ENCODE data around the gene C16orf90. TPM values are rescaled to one million over a fixed set of nuclear protein-coding genes. Genes with fewer than 3 reads are reported as not detected.
"Not testable (repeated sequence)": the region's sequence is repeated elsewhere in the genome, so short reads cannot be mapped to it uniquely, and the experiment has no call there.

C16orf90 gene
- total and polyA plus RNA-seq, 3 experiments from 2014 or later, result not detected

- Mint-ChIP-seq H3K27me3 (no peaks in the 10 kb centered on the region), H3K4me3 (no peak overlapping the region), H3K4me1 (peaks cover 7 to 12% (median 11%) of the 10 kb centered on the region in 3 donors), H3K9me3 (no peaks in the 10 kb centered on the region), H3K36me3 (peaks cover 12 to 84% (median 12%) of the 10 kb centered on the region in 3 donors), H3K27ac (no peak overlapping the region)
- Histone ChIP-seq H3K27ac (ENCODE audit: low read depth, low read length) (no peak overlapping the region), H3K36me3 (ENCODE audit: insufficient read depth, low read length) (peaks cover 31% of the 10 kb centered on the region), H3K4me3 (ENCODE audit: low read length) (no peak overlapping the region), H3K27me3 (ENCODE audit: insufficient read depth, low read length, poor library complexity, severe bottlenecking) (no peaks in the 10 kb centered on the region), H3K9me3 (ENCODE audit: low read length) (no peaks in the 10 kb centered on the region), H3K4me1 (ENCODE audit: insufficient read depth, low read length) (no peaks in the 10 kb centered on the region)
- no peak for DNase-seq
- ChIA-PET CTCF (no interaction called here), POLR2A (no interaction called here)
These were observed 13.3 kb downstream of the C16orf90 start for GRCh38 chr16:3481696-3482658.

GRCh38 chr16:3480901-3481695 is 14.2 kb downstream of the C16orf90 start:
- H3K4me1 ChIP-seq (ENCODE audit: insufficient read depth, low read length), result no peaks in the 10 kb centered on the region
- H3K36me3 ChIP-seq (ENCODE audit: insufficient read depth, low read length), result peaks cover 31% of the 10 kb centered on the region
- no peaks in the 10 kb centered on the region for H3K9me3 ChIP-seq (ENCODE audit: low read length)
- Mint-ChIP-seq H3K4me1 (peaks cover 7 to 12% (median 11%) of the 10 kb centered on the region in 3 donors), H3K36me3 (peaks cover 12 to 82% (median 12%) of the 10 kb centered on the region in 3 donors), H3K4me3 (no peak overlapping the region), H3K27me3 (no peaks in the 10 kb centered on the region), H3K27ac (no peak overlapping the region), H3K9me3 (no peaks in the 10 kb centered on the region)
- no peak overlapping the region for H3K27ac ChIP-seq (ENCODE audit: low read depth, low read length)
- no peaks in the 10 kb centered on the region for H3K27me3 ChIP-seq (ENCODE audit: insufficient read depth, low read length, poor library complexity, severe bottlenecking)
- DNase-seq, result no peak
- no peak overlapping the region for H3K4me3 ChIP-seq (ENCODE audit: low read length)
- ChIA-PET POLR2A (no interaction called here), CTCF (interaction anchor here (0.7 kb wide), 1 partner anchor 10 kb away, joined by 3 read pairs; no protein-coding TSS in a partner anchor)

- Mint-ChIP-seq H3K9me3 (peaks cover 0 to 1% (median 0%) of the 10 kb centered on the region in 5 donors), H3K27ac (peak overlapping the region in 6 of 8 donors; percentile 39 to 87 (median 64)), H3K27me3 (no peaks in the 10 kb centered on the region), H3K36me3 (peaks cover 12 to 77% (median 12%) of the 10 kb centered on the region in 3 donors), H3K4me3 (peak overlapping the region in 1 of 7 donors; percentile 34), H3K4me1 (peaks cover 12 to 18% (median 17%) of the 10 kb centered on the region in 3 donors)
- no peaks in the 10 kb centered on the region for H3K9me3 ChIP-seq (ENCODE audit: low read length)
- no peaks in the 10 kb centered on the region for H3K27me3 ChIP-seq (ENCODE audit: insufficient read depth, low read length, poor library complexity, severe bottlenecking)
- no peak overlapping the region for H3K4me3 ChIP-seq (ENCODE audit: low read length)
- no peak for DNase-seq
- peaks cover 25% of the 10 kb centered on the region for H3K36me3 ChIP-seq (ENCODE audit: insufficient read depth, low read length)
- CTCF ChIA-PET, result interaction anchor here (0.6 to 1.0 kb wide), 2 partner anchors 12 to 56 kb away, joined by 3 to 4 read pairs; no protein-coding TSS in a partner anchor
- no peak overlapping the region for H3K27ac ChIP-seq (ENCODE audit: low read depth, low read length)
- no peaks in the 10 kb centered on the region for H3K4me1 ChIP-seq (ENCODE audit: insufficient read depth, low read length)
- POLR2A ChIA-PET, result interaction anchor here (0.6 kb wide), 1 partner anchor 173 kb away, joined by 4 read pairs; no protein-coding TSS in a partner anchor
These were observed 15.6 kb downstream of the C16orf90 start for GRCh38 chr16:3479654-3480216.

GRCh38 chr16:3478242-3478925 is 16.9 kb downstream of the C16orf90 start:
- no peaks in the 10 kb centered on the region for H3K4me1 ChIP-seq (ENCODE audit: insufficient read depth, low read length)
- H3K27me3 ChIP-seq (ENCODE audit: insufficient read depth, low read length, poor library complexity, severe bottlenecking), result no peaks in the 10 kb centered on the region
- Mint-ChIP-seq H3K36me3 (peaks cover 11 to 65% (median 12%) of the 10 kb centered on the region in 3 donors), H3K4me1 (peaks cover 16 to 22% (median 17%) of the 10 kb centered on the region in 3 donors), H3K27me3 (no peaks in the 10 kb centered on the region), H3K4me3 (no peak overlapping the region), H3K27ac (peak overlapping the region in 3 of 8 donors; percentile 23 to 48 (median 38)), H3K9me3 (peaks cover 0 to 1% (median 0%) of the 10 kb centered on the region in 5 donors)
- H3K9me3 ChIP-seq (ENCODE audit: low read length), result no peaks in the 10 kb centered on the region
- CTCF ChIA-PET, result no interaction called here
- no peak for DNase-seq
- H3K4me3 ChIP-seq (ENCODE audit: low read length), result no peak overlapping the region
- peaks cover 19% of the 10 kb centered on the region for H3K36me3 ChIP-seq (ENCODE audit: insufficient read depth, low read length)
- POLR2A ChIA-PET, result no interaction called here
- H3K27ac ChIP-seq (ENCODE audit: low read depth, low read length), result no peak overlapping the region

- Histone ChIP-seq H3K4me1 (ENCODE audit: insufficient read depth, low read length) (no peaks in the 10 kb centered on the region), H3K4me3 (ENCODE audit: low read length) (no peak overlapping the region), H3K36me3 (ENCODE audit: insufficient read depth, low read length) (peaks cover 16% of the 10 kb centered on the region), H3K27me3 (ENCODE audit: insufficient read depth, low read length, poor library complexity, severe bottlenecking) (no peaks in the 10 kb centered on the region), H3K9me3 (ENCODE audit: low read length) (no peaks in the 10 kb centered on the region), H3K27ac (ENCODE audit: low read depth, low read length) (no peak overlapping the region)
- H3K27ac Mint-ChIP-seq, result peak overlapping the region in 2 of 8 donors; percentile 32 to 37
- ChIA-PET CTCF (no interaction called here), POLR2A (no interaction called here)
- H3K36me3 Mint-ChIP-seq, result peaks cover 5 to 60% (median 7%) of the 10 kb centered on the region in 3 donors
- H3K4me1 Mint-ChIP-seq, result peaks cover 21 to 39% (median 32%) of the 10 kb centered on the region in 3 donors
- no peaks in the 10 kb centered on the region for H3K27me3 Mint-ChIP-seq
- no peak overlapping the region for H3K4me3 Mint-ChIP-seq
- no peak for DNase-seq
- H3K9me3 Mint-ChIP-seq, result peaks cover 0 to 1% (median 0%) of the 10 kb centered on the region in 5 donors
These were observed 18.9 kb downstream of the C16orf90 start for GRCh38 chr16:3476409-3476808.

GRCh38 chr16:3475604-3476375 is 19.5 kb downstream of the C16orf90 start:
- Histone ChIP-seq H3K27ac (ENCODE audit: low read depth, low read length) (no peak overlapping the region), H3K27me3 (ENCODE audit: insufficient read depth, low read length, poor library complexity, severe bottlenecking) (no peaks in the 10 kb centered on the region), H3K4me1 (ENCODE audit: insufficient read depth, low read length) (no peaks in the 10 kb centered on the region), H3K36me3 (ENCODE audit: insufficient read depth, low read length) (peaks cover 12% of the 10 kb centered on the region), H3K4me3 (ENCODE audit: low read length) (no peak overlapping the region), H3K9me3 (ENCODE audit: low read length) (no peaks in the 10 kb centered on the region)
- no peaks in the 10 kb centered on the region for H3K27me3 Mint-ChIP-seq
- peaks cover 5 to 57% (median 7%) of the 10 kb centered on the region in 3 donors for H3K36me3 Mint-ChIP-seq
- H3K4me3 Mint-ChIP-seq, result no peak overlapping the region
- ChIA-PET POLR2A (no interaction called here), CTCF (no interaction called here)
- peaks cover 24 to 43% (median 35%) of the 10 kb centered on the region in 3 donors for H3K4me1 Mint-ChIP-seq
- peaks cover 0 to 1% (median 0%) of the 10 kb centered on the region in 5 donors for H3K9me3 Mint-ChIP-seq
- H3K27ac Mint-ChIP-seq, result peak overlapping the region in 1 of 8 donors; percentile 38
- DNase-seq, result no peak

- CTCF ChIA-PET; H3K9me3 Mint-ChIP-seq; H3K4me3 ChIP-seq (ENCODE audit: low read length); H3K4me3 Mint-ChIP-seq; H3K27me3 Mint-ChIP-seq; H3K27me3 ChIP-seq (ENCODE audit: insufficient read depth, low read length, poor library complexity, severe bottlenecking); H3K36me3 ChIP-seq (ENCODE audit: insufficient read depth, low read length); H3K27ac ChIP-seq (ENCODE audit: low read depth, low read length); H3K9me3 ChIP-seq (ENCODE audit: low read length); DNase-seq; H3K4me1 ChIP-seq (ENCODE audit: insufficient read depth, low read length): not testable (repeated sequence)
- POLR2A ChIA-PET, result interaction anchor here (0.5 kb wide), 1 partner anchor 22 kb away, joined by 3 read pairs; no protein-coding TSS in a partner anchor
- Mint-ChIP-seq H3K36me3 (peaks cover 5 to 55% (median 7%) of the 10 kb centered on the region in 3 donors), H3K4me1 (peaks cover 26 to 45% (median 38%) of the 10 kb centered on the region in 3 donors), H3K27ac (peak overlapping the region in 2 of 8 donors; percentile 32 to 69)
These were observed 20.4 kb downstream of the C16orf90 start for GRCh38 chr16:3474870-3475269.
